Peyer's patch (tissue), 4 donors: Measurements from ENCODE around the gene RASL12.

Source experiments
- POLR2A ChIP-seq, 2 donors: fragments of 450-650 bp; IDR thresholded peaks; one replicate each; pipeline ENCODE4 v1.5.1; 2017; ENCODE audit warnings: antibody characterized with exemption in 2 of 2, mild to moderate bottlenecking in 2 of 2, moderate library complexity in 2 of 2
- TF ChIP-seq, protein P1 (sequence below), 6 experiments: fragments of 450-650 bp in 4 of 6; fragments of 200-600 bp in 2 of 6; sonication (generic) in 1 of 6; IDR thresholded peaks; one replicate each; pipeline ENCODE4 v1.5.1; 2017 to 2019; ENCODE audit warnings: antibody characterized with exemption in 6 of 6, mild to moderate bottlenecking in 3 of 6, moderate library complexity in 1 of 6

DNA sequence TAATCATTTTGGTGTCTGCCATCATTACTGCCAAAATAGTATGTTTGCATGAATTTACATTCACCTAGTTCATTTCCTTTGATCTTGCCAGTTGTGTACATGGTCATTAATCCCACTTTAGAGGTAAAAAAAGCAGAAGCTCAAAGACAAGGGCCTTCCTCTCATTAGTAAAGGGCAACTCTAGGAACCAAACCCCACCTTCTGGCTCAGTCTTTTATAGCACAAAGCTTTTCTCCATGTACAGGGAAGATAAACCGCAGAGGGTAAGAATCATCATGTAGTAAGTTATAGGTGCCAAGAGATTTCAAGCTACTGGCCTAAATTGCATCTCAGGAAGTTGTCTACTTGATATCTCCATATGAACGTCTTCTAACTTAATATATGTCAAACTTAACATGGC is 58.8 kb downstream of the RASL12 start:
- TF ChIP-seq, protein P1, sequence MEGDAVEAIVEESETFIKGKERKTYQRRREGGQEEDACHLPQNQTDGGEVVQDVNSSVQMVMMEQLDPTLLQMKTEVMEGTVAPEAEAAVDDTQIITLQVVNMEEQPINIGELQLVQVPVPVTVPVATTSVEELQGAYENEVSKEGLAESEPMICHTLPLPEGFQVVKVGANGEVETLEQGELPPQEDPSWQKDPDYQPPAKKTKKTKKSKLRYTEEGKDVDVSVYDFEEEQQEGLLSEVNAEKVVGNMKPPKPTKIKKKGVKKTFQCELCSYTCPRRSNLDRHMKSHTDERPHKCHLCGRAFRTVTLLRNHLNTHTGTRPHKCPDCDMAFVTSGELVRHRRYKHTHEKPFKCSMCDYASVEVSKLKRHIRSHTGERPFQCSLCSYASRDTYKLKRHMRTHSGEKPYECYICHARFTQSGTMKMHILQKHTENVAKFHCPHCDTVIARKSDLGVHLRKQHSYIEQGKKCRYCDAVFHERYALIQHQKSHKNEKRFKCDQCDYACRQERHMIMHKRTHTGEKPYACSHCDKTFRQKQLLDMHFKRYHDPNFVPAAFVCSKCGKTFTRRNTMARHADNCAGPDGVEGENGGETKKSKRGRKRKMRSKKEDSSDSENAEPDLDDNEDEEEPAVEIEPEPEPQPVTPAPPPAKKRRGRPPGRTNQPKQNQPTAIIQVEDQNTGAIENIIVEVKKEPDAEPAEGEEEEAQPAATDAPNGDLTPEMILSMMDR (IDR thresholded peaks at IDR 0.05): no peak
- TF ChIP-seq POLR2A (IDR thresholded peaks at IDR 0.05): no peak
